Stimulated activated memory B cell treated with anti-CD40 and anti-IgM and Interleukin-4, amounts not matched to agents 10 μg/mL and 1 μg/mL and 100 μg/mL, for 72 hours (primary cell): ENCODE data around the gene BASP1.
A peak's percentile ranks its signal among the peaks of the same experiment; 100 is the strongest.
"Not testable (repeated sequence)": the region's sequence is repeated elsewhere in the genome, so short reads cannot be mapped to it uniquely, and the experiment has no call there.

Source experiments
- ATAC-seq: fragments of 150-1000 bp; cut with Tn5 transposase; 2 replicates; pipeline ENCODE4 v1.10.0; 2021
- H3K27ac Mint-ChIP-seq: one replicate; pipeline ENCODE4 v1.8.0; 2022; ENCODE audit warnings: mild to moderate bottlenecking, mixed read lengths
- H3K27me3 Mint-ChIP-seq: one replicate; pipeline ENCODE4 v1.8.0; 2022; ENCODE audit warnings: mixed read lengths
- H3K36me3 Mint-ChIP-seq: one replicate; pipeline ENCODE4 v1.8.0; 2022; ENCODE audit warnings: mixed read lengths
- H3K4me1 Mint-ChIP-seq: one replicate; pipeline ENCODE4 v1.8.0; 2022; ENCODE audit warnings: mixed read lengths
- H3K4me3 Mint-ChIP-seq: one replicate; pipeline ENCODE4 v1.8.0; 2022; ENCODE audit warnings: mild to moderate bottlenecking, moderate library complexity, mixed read lengths
- H3K9me3 Mint-ChIP-seq: one replicate; pipeline ENCODE4 v1.8.0; 2022; ENCODE audit warnings: mixed read lengths

BASP1 gene

GRCh38 chr5:17302106-17302505 lies 84.7 kb downstream of the BASP1 start:
- H3K27me3 Mint-ChIP-seq: no peaks in the 10 kb centered on the region
- ATAC-seq: no peak
- H3K36me3 Mint-ChIP-seq: no peaks in the 10 kb centered on the region
- H3K27ac Mint-ChIP-seq: no peak overlapping the region
- H3K4me1 Mint-ChIP-seq: no peaks in the 10 kb centered on the region
- H3K4me3 Mint-ChIP-seq: no peak overlapping the region
- no peaks in the 10 kb centered on the region for H3K9me3 Mint-ChIP-seq

- no peaks in the 10 kb centered on the region for H3K36me3 Mint-ChIP-seq
- H3K4me1 Mint-ChIP-seq: no peaks in the 10 kb centered on the region
- H3K4me3 Mint-ChIP-seq: no peak overlapping the region
- ATAC-seq: no peak
- H3K27ac Mint-ChIP-seq: no peak overlapping the region
- H3K27me3 Mint-ChIP-seq: no peaks in the 10 kb centered on the region
- H3K9me3 Mint-ChIP-seq: no peaks in the 10 kb centered on the region
These were observed 85.2 kb downstream of the BASP1 start for GRCh38 chr5:17302604-17303003.

GRCh38 chr5:17304282-17304681 lies 86.9 kb downstream of the BASP1 start:
- H3K4me3 Mint-ChIP-seq: no peak overlapping the region
- no peak overlapping the region for H3K27ac Mint-ChIP-seq
- no peak for ATAC-seq
- H3K27me3 Mint-ChIP-seq: no peaks in the 10 kb centered on the region
- H3K4me1 Mint-ChIP-seq: no peaks in the 10 kb centered on the region
- no peaks in the 10 kb centered on the region for H3K9me3 Mint-ChIP-seq
- no peaks in the 10 kb centered on the region for H3K36me3 Mint-ChIP-seq

DNA sequence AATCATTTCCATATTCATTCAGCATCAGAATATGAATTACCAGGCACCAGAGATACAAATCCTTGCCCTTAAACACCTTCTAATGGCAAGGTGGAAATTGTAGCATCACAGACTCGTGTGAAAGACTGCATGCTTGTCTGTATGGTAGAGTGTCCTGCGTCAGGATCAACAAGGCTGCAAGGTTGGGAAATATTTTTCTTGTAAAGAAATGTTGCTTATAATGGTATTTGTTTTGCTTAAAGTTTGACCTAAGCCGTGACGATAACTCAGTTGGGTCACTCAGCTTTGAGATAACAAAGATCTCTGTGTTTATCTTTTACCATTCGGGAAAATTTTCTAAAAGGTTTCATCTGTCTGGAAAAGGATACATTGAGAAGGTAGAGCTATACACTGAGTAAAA lies 87.6 kb downstream of the BASP1 start:
- no peaks in the 10 kb centered on the region for H3K27me3 Mint-ChIP-seq
- H3K4me3 Mint-ChIP-seq: no peak overlapping the region
- no peaks in the 10 kb centered on the region for H3K9me3 Mint-ChIP-seq
- H3K4me1 Mint-ChIP-seq: no peaks in the 10 kb centered on the region
- no peak overlapping the region for H3K27ac Mint-ChIP-seq
- no peaks in the 10 kb centered on the region for H3K36me3 Mint-ChIP-seq
- no peak for ATAC-seq

GRCh38 chr5:17305964-17306725 lies 88.7 kb downstream of the BASP1 start:
- Mint-ChIP-seq H3K27ac (no peak overlapping the region), H3K4me1 (no peaks in the 10 kb centered on the region), H3K9me3 (no peaks in the 10 kb centered on the region), H3K36me3 (no peaks in the 10 kb centered on the region), H3K27me3 (no peaks in the 10 kb centered on the region), H3K4me3 (no peak overlapping the region)
- ATAC-seq: no peak

DNA sequence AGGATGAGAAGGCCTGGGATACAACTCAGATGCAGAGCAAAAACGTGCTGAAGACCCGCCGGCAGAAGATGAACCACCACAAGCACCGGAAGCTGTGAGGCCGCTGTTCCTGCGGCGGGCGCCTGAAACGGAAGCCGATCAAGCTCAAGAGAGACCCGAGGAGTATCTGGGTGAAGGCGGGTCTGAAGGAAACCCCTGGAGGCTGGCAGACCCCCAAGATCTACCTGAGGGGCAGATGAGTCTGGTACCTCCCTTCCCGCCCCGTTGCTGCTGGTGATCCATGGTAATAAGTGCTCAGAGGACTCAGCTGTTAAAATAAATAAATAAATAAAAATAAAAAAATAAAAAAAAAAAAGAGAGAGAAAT lies 89.3 kb downstream of the BASP1 start:
- Mint-ChIP-seq H3K27ac (no peak overlapping the region), H3K4me3 (no peak overlapping the region), H3K9me3 (no peaks in the 10 kb centered on the region), H3K27me3 (no peaks in the 10 kb centered on the region), H3K36me3 (no peaks in the 10 kb centered on the region), H3K4me1 (no peaks in the 10 kb centered on the region)
- no peak for ATAC-seq

- not testable (repeated sequence) for H3K27me3 Mint-ChIP-seq, ATAC-seq, H3K36me3 Mint-ChIP-seq, H3K27ac Mint-ChIP-seq, H3K4me3 Mint-ChIP-seq, H3K9me3 Mint-ChIP-seq, H3K4me1 Mint-ChIP-seq
These were observed 90.0 kb downstream of the BASP1 start for GRCh38 chr5:17307440-17307839.

- Mint-ChIP-seq H3K4me3 (no peak overlapping the region), H3K4me1 (no peaks in the 10 kb centered on the region), H3K27ac (peak overlapping the region; percentile 71), H3K9me3 (no peaks in the 10 kb centered on the region), H3K27me3 (no peaks in the 10 kb centered on the region), H3K36me3 (no peaks in the 10 kb centered on the region)
- no peak for ATAC-seq
These were observed 91.1 kb downstream of the BASP1 start for GRCh38 chr5:17308326-17309065.

DNA sequence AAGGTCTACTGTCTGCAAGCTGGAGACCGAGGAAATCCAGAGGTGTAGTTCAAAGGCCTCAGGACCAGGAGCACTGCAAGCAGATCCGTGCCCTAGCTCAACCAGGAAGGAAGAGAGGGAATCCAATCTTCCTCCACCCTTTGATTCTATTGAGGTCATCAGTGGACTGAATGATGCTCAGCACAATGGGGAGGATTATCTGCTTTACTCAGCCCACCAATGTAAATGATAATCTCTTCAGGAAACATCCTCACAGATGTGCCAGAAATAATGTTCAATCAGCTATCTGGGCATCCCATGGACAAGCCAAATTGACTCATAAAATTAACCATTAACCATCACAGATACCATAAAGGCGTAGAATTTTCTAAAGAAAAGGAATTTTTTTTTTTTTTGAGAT lies 92.0 kb downstream of the BASP1 start:
- no peaks in the 10 kb centered on the region for H3K4me1 Mint-ChIP-seq
- H3K4me3 Mint-ChIP-seq: no peak overlapping the region
- ATAC-seq: no peak
- no peaks in the 10 kb centered on the region for H3K36me3 Mint-ChIP-seq
- H3K27ac Mint-ChIP-seq: no peak overlapping the region
- H3K27me3 Mint-ChIP-seq: no peaks in the 10 kb centered on the region
- no peaks in the 10 kb centered on the region for H3K9me3 Mint-ChIP-seq

GRCh38 chr5:17310502-17310901 lies 93.1 kb downstream of the BASP1 start:
- H3K4me3 Mint-ChIP-seq, ATAC-seq, H3K9me3 Mint-ChIP-seq, H3K27ac Mint-ChIP-seq, H3K27me3 Mint-ChIP-seq, H3K36me3 Mint-ChIP-seq: not testable (repeated sequence)
- H3K4me1 Mint-ChIP-seq: peaks cover 10% of the 10 kb centered on the region

- H3K27ac Mint-ChIP-seq, H3K9me3 Mint-ChIP-seq, H3K4me3 Mint-ChIP-seq, H3K27me3 Mint-ChIP-seq, H3K36me3 Mint-ChIP-seq, ATAC-seq: not testable (repeated sequence)
- H3K4me1 Mint-ChIP-seq: peaks cover 23% of the 10 kb centered on the region
These were observed 94.4 kb downstream of the BASP1 start for GRCh38 chr5:17311811-17312210.

DNA sequence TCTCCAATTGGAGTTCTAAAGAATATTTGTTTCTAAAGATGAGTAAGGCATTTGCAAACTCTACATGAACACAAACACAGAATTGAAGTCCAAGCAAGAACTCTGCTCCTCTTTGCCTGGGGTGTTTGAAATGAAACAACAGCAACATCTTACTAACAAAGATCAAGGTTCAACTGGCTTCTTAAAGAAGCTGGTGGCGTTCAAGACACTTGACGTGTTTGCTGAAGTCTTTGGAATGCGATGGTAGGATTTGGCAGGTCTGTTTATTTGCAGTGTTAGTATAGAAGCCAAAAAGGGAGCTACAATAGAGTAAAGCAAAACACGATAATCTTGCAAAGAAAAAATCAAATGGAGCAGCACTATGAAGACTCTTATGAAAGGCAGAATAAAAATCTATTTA lies 94.9 kb downstream of the BASP1 start:
- Mint-ChIP-seq H3K4me1 (peaks cover 29% of the 10 kb centered on the region), H3K27ac (no peak overlapping the region), H3K9me3 (peaks cover 4% of the 10 kb centered on the region), H3K36me3 (no peaks in the 10 kb centered on the region), H3K27me3 (no peaks in the 10 kb centered on the region), H3K4me3 (no peak overlapping the region)
- no peak for ATAC-seq

DNA sequence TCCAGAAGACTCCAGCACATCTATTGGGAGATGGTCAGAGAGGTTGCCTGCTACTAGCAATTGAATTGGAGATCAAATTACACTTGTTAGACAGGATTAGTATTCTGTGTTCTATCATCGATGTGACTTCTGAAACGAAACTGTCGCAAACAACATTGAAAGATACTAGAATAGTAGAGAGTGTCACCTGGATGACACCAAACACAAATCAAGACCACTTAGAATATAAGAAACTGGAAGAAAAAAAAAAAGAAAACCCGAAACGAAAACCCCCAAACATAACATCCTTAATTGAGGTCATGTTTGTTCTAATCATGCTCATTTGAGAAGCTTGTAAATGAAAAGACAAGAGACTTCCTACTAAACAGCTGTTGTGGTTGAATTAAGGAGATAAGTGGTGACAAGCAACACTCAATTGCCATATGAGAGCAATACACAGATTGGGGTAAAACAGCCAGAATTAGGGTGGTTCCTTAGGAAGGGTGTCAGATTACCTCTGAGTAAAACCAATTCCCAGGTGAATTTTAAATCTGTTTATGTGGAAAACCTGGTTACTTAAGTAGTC lies 97.6 kb downstream of the BASP1 start:
- Mint-ChIP-seq H3K27me3 (no peaks in the 10 kb centered on the region), H3K27ac (peak overlapping the region; percentile 77), H3K36me3 (no peaks in the 10 kb centered on the region), H3K9me3 (peaks cover 6% of the 10 kb centered on the region), H3K4me3 (no peak overlapping the region), H3K4me1 (peaks cover 54% of the 10 kb centered on the region)
- ATAC-seq: no peak

GRCh38 chr5:17315710-17316221 lies 98.3 kb downstream of the BASP1 start:
- peaks cover 61% of the 10 kb centered on the region for H3K4me1 Mint-ChIP-seq
- peaks cover 6% of the 10 kb centered on the region for H3K9me3 Mint-ChIP-seq
- H3K36me3 Mint-ChIP-seq: no peaks in the 10 kb centered on the region
- no peak for ATAC-seq
- no peaks in the 10 kb centered on the region for H3K27me3 Mint-ChIP-seq
- H3K4me3 Mint-ChIP-seq: peak overlapping the region; percentile 1
- H3K27ac Mint-ChIP-seq: peak overlapping the region; percentile 77

- H3K27me3 Mint-ChIP-seq: no peaks in the 10 kb centered on the region
- H3K36me3 Mint-ChIP-seq: no peaks in the 10 kb centered on the region
- H3K4me3 Mint-ChIP-seq: peak overlapping the region; percentile 58
- ATAC-seq: peak; percentile 89
- H3K4me1 Mint-ChIP-seq: peaks cover 61% of the 10 kb centered on the region
- peaks cover 6% of the 10 kb centered on the region for H3K9me3 Mint-ChIP-seq
- H3K27ac Mint-ChIP-seq: peak overlapping the region; percentile 77
These were observed 99.6 kb downstream of the BASP1 start for GRCh38 chr5:17316970-17317459.
